HG03457 (cell line): ENCODE data around the gene RIPOR1.

Source experiments
- ATAC-seq: cut with Tn5 transposase; IDR thresholded peaks from one replicate; pipeline ENCODE4 v1.9.1; 2021; ENCODE audit warnings: moderate number of reproducible peaks; ENCODE audit not compliant: unreplicated experiment

Gene RIPOR1

DNA sequence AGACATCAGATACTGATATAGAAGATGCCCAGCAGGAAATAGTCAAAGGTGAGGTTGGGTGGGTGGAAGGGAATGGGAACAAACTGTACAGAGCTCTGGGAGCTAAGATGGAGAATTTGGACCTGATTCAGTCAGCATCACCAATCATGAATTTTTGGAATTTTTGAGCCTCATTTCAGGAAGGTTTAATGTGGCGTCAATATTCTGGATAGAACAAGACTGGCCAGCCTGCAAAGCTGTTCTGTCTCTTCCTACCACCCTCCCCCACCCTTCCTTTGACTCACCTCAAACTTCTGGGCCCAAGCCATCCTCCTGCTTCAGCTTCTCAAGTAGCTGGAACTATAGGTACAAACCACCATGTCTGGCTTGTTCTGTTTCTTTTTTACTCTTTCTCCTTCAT, 66.3 kb downstream of the RIPOR1 start:
- no peak for ATAC-seq
